Measurements from ENCODE around the gene TMEM260.
"Not testable (repeated sequence)": the region's sequence is repeated elsewhere in the genome, so short reads cannot be mapped to it uniquely, and the experiment has no call there.

Gene TMEM260

GRCh38 chr14:56598519-56598918 lies 18.9 kb downstream of the TMEM260 start:
- DNase-seq (ENCODE audit: low read depth in 1 of 2, low spot score in 1 of 2), result no peak

GRCh38 chr14:56603648-56604047 lies 24.1 kb downstream of the TMEM260 start:
- DNase-seq (ENCODE audit: low read depth in 1 of 2, low spot score in 1 of 2), result no peak

- no peak for DNase-seq (ENCODE audit: low read depth in 1 of 2, low spot score in 1 of 2)
Measured at GRCh38 chr14:56608689-56609088, 29.1 kb downstream of the TMEM260 start.

- not testable (repeated sequence) for DNase-seq (ENCODE audit: low read depth in 1 of 2, low spot score in 1 of 2)
Measured at GRCh38 chr14:56611663-56612062, 32.1 kb downstream of the TMEM260 start.

- DNase-seq (ENCODE audit: low read depth in 1 of 2, low spot score in 1 of 2), result no peak
Measured at GRCh38 chr14:56617084-56617483, 37.5 kb downstream of the TMEM260 start.

GRCh38 chr14:56630707-56631106 lies 51.1 kb downstream of the TMEM260 start:
- no peak for DNase-seq (ENCODE audit: low read depth in 1 of 2, low spot score in 1 of 2)

- no peak for DNase-seq (ENCODE audit: low read depth in 1 of 2, low spot score in 1 of 2)
Measured at GRCh38 chr14:56632195-56632594, 52.6 kb downstream of the TMEM260 start.

GRCh38 chr14:56633544-56633943 lies 53.9 kb downstream of the TMEM260 start:
- DNase-seq (ENCODE audit: low read depth in 1 of 2, low spot score in 1 of 2), result no peak

- DNase-seq (ENCODE audit: low read depth in 1 of 2, low spot score in 1 of 2), result no peak
Measured at GRCh38 chr14:56635041-56635440, 55.4 kb downstream of the TMEM260 start.

- DNase-seq (ENCODE audit: low read depth in 1 of 2, low spot score in 1 of 2), result no peak
Measured at GRCh38 chr14:56647493-56647892, 67.9 kb downstream of the TMEM260 start.

GRCh38 chr14:56648508-56649301 lies 69.1 kb downstream of the TMEM260 start:
- no peak for DNase-seq (ENCODE audit: low read depth in 1 of 2, low spot score in 1 of 2)

GRCh38 chr14:56649382-56649781 lies 69.8 kb downstream of the TMEM260 start:
- DNase-seq (ENCODE audit: low read depth in 1 of 2, low spot score in 1 of 2), result no peak

- DNase-seq (ENCODE audit: low read depth in 1 of 2, low spot score in 1 of 2), result no peak
Measured at GRCh38 chr14:56650048-56650447, 70.5 kb downstream of the TMEM260 start.

GRCh38 chr14:56650979-56651378 lies 71.4 kb downstream of the TMEM260 start:
- DNase-seq (ENCODE audit: low read depth in 1 of 2, low spot score in 1 of 2), result no peak

- DNase-seq (ENCODE audit: low read depth in 1 of 2, low spot score in 1 of 2), result no peak
Measured at GRCh38 chr14:56657604-56658003, 78.0 kb downstream of the TMEM260 start.

GRCh38 chr14:56659378-56659777 lies 79.8 kb downstream of the TMEM260 start:
- DNase-seq (ENCODE audit: low read depth in 1 of 2, low spot score in 1 of 2), result no peak

- DNase-seq (ENCODE audit: low read depth in 1 of 2, low spot score in 1 of 2), result no peak
Measured at GRCh38 chr14:56659964-56660551, 80.5 kb downstream of the TMEM260 start.

- no peak for DNase-seq (ENCODE audit: low read depth in 1 of 2, low spot score in 1 of 2)
Measured at GRCh38 chr14:56660677-56661389, 81.2 kb downstream of the TMEM260 start.

- DNase-seq (ENCODE audit: low read depth in 1 of 2, low spot score in 1 of 2), result no peak
Measured at GRCh38 chr14:56661478-56661877, 81.9 kb downstream of the TMEM260 start.

GRCh38 chr14:56664811-56665421 lies 85.3 kb downstream of the TMEM260 start:
- no peak for DNase-seq (ENCODE audit: low read depth in 1 of 2, low spot score in 1 of 2)

- DNase-seq (ENCODE audit: low read depth in 1 of 2, low spot score in 1 of 2), result no peak
Measured at GRCh38 chr14:56666294-56666693, 86.7 kb downstream of the TMEM260 start.

- no peak for DNase-seq (ENCODE audit: low read depth in 1 of 2, low spot score in 1 of 2)
Measured at GRCh38 chr14:56666716-56667115, 87.1 kb downstream of the TMEM260 start.
